ENCODE measurements around the gene CCR2.

Gene CCR2

DNA sequence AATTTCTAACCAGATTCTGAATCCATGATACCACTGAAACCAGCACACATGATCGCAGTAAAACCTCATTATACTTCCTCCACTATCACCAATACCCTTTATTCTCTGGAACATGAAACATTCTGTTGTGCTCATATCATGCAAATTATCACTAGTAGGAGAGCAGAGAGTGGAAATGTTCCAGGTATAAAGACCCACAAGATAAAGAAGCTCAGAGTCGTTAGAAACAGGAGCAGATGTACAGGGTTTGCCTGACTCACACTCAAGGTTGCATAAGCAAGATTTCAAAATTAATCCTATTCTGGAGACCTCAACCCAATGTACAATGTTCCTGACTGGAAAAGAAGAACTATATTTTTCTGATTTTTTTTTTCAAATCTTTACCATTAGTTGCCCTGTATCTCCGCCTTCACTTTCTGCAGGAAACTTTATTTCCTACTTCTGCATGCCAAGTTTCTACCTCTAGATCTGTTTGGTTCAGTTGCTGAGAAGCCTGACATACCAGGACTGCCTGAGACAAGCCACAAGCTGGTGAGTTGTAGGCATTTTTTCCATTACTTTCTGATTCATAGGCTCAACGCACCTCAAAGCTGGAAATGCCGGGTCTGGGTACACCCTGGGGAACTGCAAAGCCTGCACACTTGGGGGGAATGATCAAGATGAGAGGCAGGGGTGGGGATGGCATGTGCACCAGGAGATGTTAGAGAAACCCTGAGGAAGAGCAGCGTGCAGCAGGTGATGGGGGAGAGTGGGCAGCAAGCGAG, at the start of gene CCR2:
Gene CCR2 (plus strand): TSS at position 465 of the 764 bp plus-strand sequence. CDS start 3,417 bp downstream, outside the sequence.
- ATAC-seq: no peak
- TF ChIP-seq ISL1 (CRISPR knock-in tag; IDR thresholded peaks at IDR 0.05) (no peak), PPARA (CRISPR knock-in tag; IDR thresholded peaks at IDR 0.05; ENCODE audit: borderline replicate concordance) (no peak), SNAI2 (CRISPR knock-in tag; IDR thresholded peaks at IDR 0.05) (no peak), TOX (CRISPR knock-in tag; IDR thresholded peaks at IDR 0.05; ENCODE audit: borderline replicate concordance) (no peak), GLIS3 (CRISPR knock-in tag; IDR thresholded peaks at IDR 0.05) (no peak), OSR1 (CRISPR knock-in tag; IDR thresholded peaks at IDR 0.05) (no peak), ZNF70 (CRISPR knock-in tag; IDR thresholded peaks at IDR 0.05) (no peak), RARB (CRISPR knock-in tag; IDR thresholded peaks at IDR 0.05) (no peak), ARNTL (CRISPR knock-in tag; IDR thresholded peaks at IDR 0.05; ENCODE audit: borderline replicate concordance, low read depth) (no peak), ZNF8 (CRISPR knock-in tag; IDR thresholded peaks at IDR 0.05) (no peak), ESRRG (CRISPR knock-in tag; IDR thresholded peaks at IDR 0.05) (no peak)
- TF ChIP-seq, protein P1, sequence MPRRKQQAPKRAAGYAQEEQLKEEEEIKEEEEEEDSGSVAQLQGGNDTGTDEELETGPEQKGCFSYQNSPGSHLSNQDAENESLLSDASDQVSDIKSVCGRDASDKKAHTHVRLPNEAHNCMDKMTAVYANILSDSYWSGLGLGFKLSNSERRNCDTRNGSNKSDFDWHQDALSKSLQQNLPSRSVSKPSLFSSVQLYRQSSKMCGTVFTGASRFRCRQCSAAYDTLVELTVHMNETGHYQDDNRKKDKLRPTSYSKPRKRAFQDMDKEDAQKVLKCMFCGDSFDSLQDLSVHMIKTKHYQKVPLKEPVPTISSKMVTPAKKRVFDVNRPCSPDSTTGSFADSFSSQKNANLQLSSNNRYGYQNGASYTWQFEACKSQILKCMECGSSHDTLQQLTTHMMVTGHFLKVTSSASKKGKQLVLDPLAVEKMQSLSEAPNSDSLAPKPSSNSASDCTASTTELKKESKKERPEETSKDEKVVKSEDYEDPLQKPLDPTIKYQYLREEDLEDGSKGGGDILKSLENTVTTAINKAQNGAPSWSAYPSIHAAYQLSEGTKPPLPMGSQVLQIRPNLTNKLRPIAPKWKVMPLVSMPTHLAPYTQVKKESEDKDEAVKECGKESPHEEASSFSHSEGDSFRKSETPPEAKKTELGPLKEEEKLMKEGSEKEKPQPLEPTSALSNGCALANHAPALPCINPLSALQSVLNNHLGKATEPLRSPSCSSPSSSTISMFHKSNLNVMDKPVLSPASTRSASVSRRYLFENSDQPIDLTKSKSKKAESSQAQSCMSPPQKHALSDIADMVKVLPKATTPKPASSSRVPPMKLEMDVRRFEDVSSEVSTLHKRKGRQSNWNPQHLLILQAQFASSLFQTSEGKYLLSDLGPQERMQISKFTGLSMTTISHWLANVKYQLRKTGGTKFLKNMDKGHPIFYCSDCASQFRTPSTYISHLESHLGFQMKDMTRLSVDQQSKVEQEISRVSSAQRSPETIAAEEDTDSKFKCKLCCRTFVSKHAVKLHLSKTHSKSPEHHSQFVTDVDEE (CRISPR knock-in tag; IDR thresholded peaks at IDR 0.05): no peak
- TF ChIP-seq, protein P2, sequence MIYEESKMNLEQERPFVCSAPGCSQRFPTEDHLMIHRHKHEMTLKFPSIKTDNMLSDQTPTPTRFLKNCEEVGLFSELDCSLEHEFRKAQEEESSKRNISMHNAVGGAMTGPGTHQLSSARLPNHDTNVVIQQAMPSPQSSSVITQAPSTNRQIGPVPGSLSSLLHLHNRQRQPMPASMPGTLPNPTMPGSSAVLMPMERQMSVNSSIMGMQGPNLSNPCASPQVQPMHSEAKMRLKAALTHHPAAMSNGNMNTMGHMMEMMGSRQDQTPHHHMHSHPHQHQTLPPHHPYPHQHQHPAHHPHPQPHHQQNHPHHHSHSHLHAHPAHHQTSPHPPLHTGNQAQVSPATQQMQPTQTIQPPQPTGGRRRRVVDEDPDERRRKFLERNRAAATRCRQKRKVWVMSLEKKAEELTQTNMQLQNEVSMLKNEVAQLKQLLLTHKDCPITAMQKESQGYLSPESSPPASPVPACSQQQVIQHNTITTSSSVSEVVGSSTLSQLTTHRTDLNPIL (CRISPR knock-in tag; IDR thresholded peaks at IDR 0.05; ENCODE audit: low read depth): no peak
- TF ChIP-seq, protein P3, sequence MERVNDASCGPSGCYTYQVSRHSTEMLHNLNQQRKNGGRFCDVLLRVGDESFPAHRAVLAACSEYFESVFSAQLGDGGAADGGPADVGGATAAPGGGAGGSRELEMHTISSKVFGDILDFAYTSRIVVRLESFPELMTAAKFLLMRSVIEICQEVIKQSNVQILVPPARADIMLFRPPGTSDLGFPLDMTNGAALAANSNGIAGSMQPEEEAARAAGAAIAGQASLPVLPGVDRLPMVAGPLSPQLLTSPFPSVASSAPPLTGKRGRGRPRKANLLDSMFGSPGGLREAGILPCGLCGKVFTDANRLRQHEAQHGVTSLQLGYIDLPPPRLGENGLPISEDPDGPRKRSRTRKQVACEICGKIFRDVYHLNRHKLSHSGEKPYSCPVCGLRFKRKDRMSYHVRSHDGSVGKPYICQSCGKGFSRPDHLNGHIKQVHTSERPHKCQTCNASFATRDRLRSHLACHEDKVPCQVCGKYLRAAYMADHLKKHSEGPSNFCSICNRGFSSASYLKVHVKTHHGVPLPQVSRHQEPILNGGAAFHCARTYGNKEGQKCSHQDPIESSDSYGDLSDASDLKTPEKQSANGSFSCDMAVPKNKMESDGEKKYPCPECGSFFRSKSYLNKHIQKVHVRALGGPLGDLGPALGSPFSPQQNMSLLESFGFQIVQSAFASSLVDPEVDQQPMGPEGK (CRISPR knock-in tag; IDR thresholded peaks at IDR 0.05; ENCODE audit: borderline replicate concordance): no peak

DNA sequence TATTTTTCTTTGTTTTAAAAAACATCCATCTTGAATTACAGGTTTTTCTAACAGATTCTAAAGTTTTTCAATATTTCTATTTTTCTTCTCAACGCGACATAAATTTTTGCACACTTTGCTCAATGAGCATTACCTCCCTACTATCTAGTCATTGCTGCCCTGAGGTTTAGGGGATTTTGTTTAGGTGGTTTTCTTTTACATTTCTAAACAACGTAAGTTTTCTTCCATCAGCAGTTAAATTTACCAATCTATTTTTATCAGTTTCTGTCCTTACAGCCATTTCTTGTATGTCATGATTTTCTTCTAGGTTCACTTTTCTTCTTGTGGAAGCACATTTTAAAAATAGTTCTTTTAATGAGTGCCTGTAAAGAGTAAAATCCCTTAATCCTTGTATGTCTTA, 49.2 kb upstream of the CCR2 start:
- TF ChIP-seq, protein P1 (CRISPR knock-in tag; IDR thresholded peaks at IDR 0.05): no peak
- TF ChIP-seq TCF4 (CRISPR knock-in tag; IDR thresholded peaks at IDR 0.05; ENCODE audit: borderline replicate concordance): no peak
- no peak for TF ChIP-seq ESRRG (CRISPR knock-in tag; IDR thresholded peaks at IDR 0.05)
- no peak for TF ChIP-seq PPARA (CRISPR knock-in tag; IDR thresholded peaks at IDR 0.05; ENCODE audit: borderline replicate concordance)
- no peak for TF ChIP-seq BACH2 (CRISPR knock-in tag; IDR thresholded peaks at IDR 0.05; ENCODE audit: borderline replicate concordance)
- no peak for TF ChIP-seq ARNTL (CRISPR knock-in tag; IDR thresholded peaks at IDR 0.05; ENCODE audit: borderline replicate concordance, low read depth)
- TF ChIP-seq, protein P4, sequence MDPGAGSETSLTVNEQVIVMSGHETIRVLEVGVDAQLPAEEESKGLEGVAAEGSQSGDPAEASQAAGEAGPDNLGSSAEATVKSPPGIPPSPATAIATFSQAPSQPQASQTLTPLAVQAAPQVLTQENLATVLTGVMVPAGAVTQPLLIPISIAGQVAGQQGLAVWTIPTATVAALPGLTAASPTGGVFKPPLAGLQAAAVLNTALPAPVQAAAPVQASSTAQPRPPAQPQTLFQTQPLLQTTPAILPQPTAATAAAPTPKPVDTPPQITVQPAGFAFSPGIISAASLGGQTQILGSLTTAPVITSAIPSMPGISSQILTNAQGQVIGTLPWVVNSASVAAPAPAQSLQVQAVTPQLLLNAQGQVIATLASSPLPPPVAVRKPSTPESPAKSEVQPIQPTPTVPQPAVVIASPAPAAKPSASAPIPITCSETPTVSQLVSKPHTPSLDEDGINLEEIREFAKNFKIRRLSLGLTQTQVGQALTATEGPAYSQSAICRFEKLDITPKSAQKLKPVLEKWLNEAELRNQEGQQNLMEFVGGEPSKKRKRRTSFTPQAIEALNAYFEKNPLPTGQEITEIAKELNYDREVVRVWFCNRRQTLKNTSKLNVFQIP (CRISPR knock-in tag; IDR thresholded peaks at IDR 0.05; ENCODE audit: borderline replicate concordance, low read depth): no peak
- TF ChIP-seq ZNF565 (CRISPR knock-in tag; conservative IDR thresholded peaks at IDR 0.05; ENCODE audit: low read depth): no peak
- no peak for TF ChIP-seq RARB (CRISPR knock-in tag; IDR thresholded peaks at IDR 0.05)
- TF ChIP-seq, protein P5, sequence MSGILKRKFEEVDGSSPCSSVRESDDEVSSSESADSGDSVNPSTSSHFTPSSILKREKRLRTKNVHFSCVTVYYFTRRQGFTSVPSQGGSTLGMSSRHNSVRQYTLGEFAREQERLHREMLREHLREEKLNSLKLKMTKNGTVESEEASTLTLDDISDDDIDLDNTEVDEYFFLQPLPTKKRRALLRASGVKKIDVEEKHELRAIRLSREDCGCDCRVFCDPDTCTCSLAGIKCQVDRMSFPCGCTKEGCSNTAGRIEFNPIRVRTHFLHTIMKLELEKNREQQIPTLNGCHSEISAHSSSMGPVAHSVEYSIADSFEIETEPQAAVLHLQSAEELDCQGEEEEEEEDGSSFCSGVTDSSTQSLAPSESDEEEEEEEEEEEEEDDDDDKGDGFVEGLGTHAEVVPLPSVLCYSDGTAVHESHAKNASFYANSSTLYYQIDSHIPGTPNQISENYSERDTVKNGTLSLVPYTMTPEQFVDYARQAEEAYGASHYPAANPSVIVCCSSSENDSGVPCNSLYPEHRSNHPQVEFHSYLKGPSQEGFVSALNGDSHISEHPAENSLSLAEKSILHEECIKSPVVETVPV (CRISPR knock-in tag; IDR thresholded peaks at IDR 0.05): no peak
- ATAC-seq: no peak
